Astrocyte (in vitro differentiated cells and primary cell): ENCODE measurements around the gene IGF1R. TPM values are rescaled to one million over a fixed set of nuclear protein-coding genes. Genes with fewer than 3 reads are reported as not detected.

Experiments
- DNase-seq: peaks from one replicate; pipeline ENCODE4 v3.0.0-alpha.2; 2010; ENCODE audit warnings: low read depth
- FAIRE-seq: peaks from 2 replicates; lab custom pipeline; 2011; peaks lifted over from hg19 to GRCh38; lab: Jason Lieb, UNC
- H2AFZ ChIP-seq: 2 replicates; pipeline ENCODE4 v1.6.0; 2012; ENCODE audit warnings: low read depth, low read length, inconsistent platforms
- H3K27ac ChIP-seq: 2 replicates; pipeline ENCODE4 v1.5.1; 2011; ENCODE audit warnings: low read depth, low read length, inconsistent platforms
- H3K27me3 ChIP-seq: 2 replicates; pipeline ENCODE4 v1.6.0; 2011; ENCODE audit warnings: low read length, inconsistent platforms; ENCODE audit not compliant: insufficient read depth
- H3K36me3 ChIP-seq: 2 replicates; pipeline ENCODE4 v1.5.1; 2011; ENCODE audit warnings: low read length, inconsistent platforms; ENCODE audit not compliant: insufficient read depth
- H3K4me1 ChIP-seq: 2 replicates; pipeline ENCODE4 v1.5.1; 2011; ENCODE audit warnings: low read length, inconsistent platforms; ENCODE audit not compliant: insufficient read depth
- H3K4me2 ChIP-seq: 2 replicates; pipeline ENCODE4 v1.6.0; 2012; ENCODE audit warnings: low read length, inconsistent platforms
- H3K4me3 ChIP-seq: 2 replicates; pipeline ENCODE4 v1.5.1; 2011; ENCODE audit warnings: low read depth, mild to moderate bottlenecking, low read length, inconsistent platforms; ENCODE audit not compliant: insufficient read depth
- H3K79me2 ChIP-seq: 2 replicates; pipeline ENCODE4 v1.6.0; 2012; ENCODE audit warnings: mild to moderate bottlenecking, low read length, inconsistent platforms; ENCODE audit not compliant: insufficient read depth
- H3K9ac ChIP-seq: 2 replicates; pipeline ENCODE4 v1.6.0; 2012; ENCODE audit warnings: mild to moderate bottlenecking, low read length, inconsistent platforms
- H3K9me3 ChIP-seq: 2 replicates; pipeline ENCODE4 v1.5.1; 2012; ENCODE audit warnings: low read depth, mild to moderate bottlenecking, low read length, inconsistent platforms; ENCODE audit not compliant: insufficient read depth
- H4K20me1 ChIP-seq: 2 replicates; pipeline ENCODE4 v1.6.0; 2012; ENCODE audit warnings: low read length, inconsistent platforms; ENCODE audit not compliant: insufficient read depth
- H3K27ac Mint-ChIP-seq: one replicate; pipeline ENCODE4 v1.8.0; 2021; ENCODE audit warnings: mild to moderate bottlenecking, mixed read lengths; ENCODE audit not compliant: unreplicated experiment
- H3K27me3 Mint-ChIP-seq: one replicate; pipeline ENCODE4 v1.8.0; 2021; ENCODE audit warnings: low read depth, mixed read lengths; ENCODE audit not compliant: unreplicated experiment
- H3K36me3 Mint-ChIP-seq: one replicate; pipeline ENCODE4 v1.8.0; 2021; ENCODE audit warnings: low read depth, mixed read lengths; ENCODE audit not compliant: unreplicated experiment
- H3K4me1 Mint-ChIP-seq: one replicate; pipeline ENCODE4 v1.8.0; 2021; ENCODE audit warnings: low read depth, mixed read lengths; ENCODE audit not compliant: unreplicated experiment
- H3K4me3 Mint-ChIP-seq: one replicate; pipeline ENCODE4 v1.8.0; 2021; ENCODE audit warnings: mild to moderate bottlenecking, moderate library complexity, mixed read lengths; ENCODE audit not compliant: unreplicated experiment
- H3K9me3 Mint-ChIP-seq: one replicate; pipeline ENCODE4 v1.8.0; 2021; ENCODE audit warnings: mild to moderate bottlenecking, mixed read lengths; ENCODE audit not compliant: unreplicated experiment
- CTCF ChIP-seq: IDR thresholded peaks from 2 replicates; pipeline ENCODE4 v1.5.1; 2011; ENCODE audit warnings: low read depth, mild to moderate bottlenecking, inconsistent platforms, low read length, moderate library complexity; ENCODE audit not compliant: insufficient read depth
- EZH2 ChIP-seq: IDR thresholded peaks from 2 replicates; pipeline ENCODE4 v1.6.1; 2012; ENCODE audit warnings: mild to moderate bottlenecking, low read length, inconsistent platforms; ENCODE audit not compliant: insufficient read depth
- total RNA-seq: library from RNA; stranded (reverse); gene quantifications from 2 replicates; pipeline ENCODE4 v1.2.1, GENCODE V29; 2021

The IGF1R gene
- total RNA-seq, 1 donor from 2014 or later = 270 TPM

GRCh38 chr15:98856532-98856907 lies 208.2 kb downstream of the IGF1R start:
- Mint-ChIP-seq H3K4me3 (no peak overlapping the region), H3K27ac (peak overlapping the region; percentile 70), H3K36me3 (no peaks in the 10 kb centered on the region), H3K9me3 (no peaks in the 10 kb centered on the region), H3K27me3 (no peaks in the 10 kb centered on the region), H3K4me1 (peaks cover 85% of the 10 kb centered on the region)
- no peak overlapping the region for H2AFZ ChIP-seq
- peak overlapping the region; percentile 48 for H3K9ac ChIP-seq
- TF ChIP-seq CTCF (no peak), EZH2 (no peak)
- peak overlapping the region; percentile 71 for H3K27ac ChIP-seq
- peak overlapping the region; percentile 69 for H3K4me2 ChIP-seq
- H3K36me3 ChIP-seq = no peaks in the 10 kb centered on the region
- H3K9me3 ChIP-seq = no peaks in the 10 kb centered on the region
- no peaks in the 10 kb centered on the region for H3K27me3 ChIP-seq
- H3K4me3 ChIP-seq = no peak overlapping the region
- H4K20me1 ChIP-seq = peaks cover 12% of the 10 kb centered on the region
- peak; percentile 91 for DNase-seq
- H3K4me1 ChIP-seq = peaks cover 60% of the 10 kb centered on the region
- FAIRE-seq = peak; percentile 45
- peaks cover 92% of the 10 kb centered on the region for H3K79me2 ChIP-seq

DNA sequence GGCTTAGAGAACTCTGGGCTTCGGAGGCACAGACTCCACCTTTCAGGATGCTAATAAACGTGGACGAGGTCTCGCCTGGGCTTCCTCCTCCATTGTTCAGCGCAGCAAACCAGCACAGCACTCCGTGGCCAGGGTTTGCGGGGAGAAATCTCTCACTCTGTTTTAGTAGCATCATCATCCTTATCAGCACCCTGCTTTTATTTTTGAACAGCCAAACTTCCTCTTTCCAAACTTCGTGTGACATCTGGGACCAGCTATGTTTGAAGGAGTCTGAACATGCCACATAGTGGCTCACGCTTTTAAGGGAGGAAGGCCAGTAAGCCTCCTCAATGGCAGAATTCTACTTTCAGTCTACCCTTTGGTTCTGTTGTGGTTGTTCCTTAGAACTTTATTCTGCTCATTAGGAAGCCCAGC lies 210.3 kb downstream of the IGF1R start:
- DNase-seq (no peak), FAIRE-seq (no peak)
- peaks cover 93% of the 10 kb centered on the region for H3K79me2 ChIP-seq
- peak overlapping the region; percentile 49 for H3K4me2 ChIP-seq
- H3K4me1 ChIP-seq = peaks cover 43% of the 10 kb centered on the region
- Mint-ChIP-seq H3K4me3 (peak overlapping the region; percentile 24), H3K9me3 (no peaks in the 10 kb centered on the region), H3K27me3 (no peaks in the 10 kb centered on the region), H3K27ac (peak overlapping the region; percentile 84), H3K36me3 (no peaks in the 10 kb centered on the region), H3K4me1 (peaks cover 77% of the 10 kb centered on the region)
- H3K36me3 ChIP-seq = no peaks in the 10 kb centered on the region
- H3K4me3 ChIP-seq = no peak overlapping the region
- no peaks in the 10 kb centered on the region for H3K9me3 ChIP-seq
- H4K20me1 ChIP-seq = no peaks in the 10 kb centered on the region
- H3K27ac ChIP-seq = peak overlapping the region; percentile 18
- TF ChIP-seq CTCF = no peak
- TF ChIP-seq EZH2 = no peak
- H3K9ac ChIP-seq = peak overlapping the region; percentile 44
- H2AFZ ChIP-seq = peak overlapping the region; percentile 26
- H3K27me3 ChIP-seq = no peaks in the 10 kb centered on the region

- Mint-ChIP-seq H3K4me3 (no peak overlapping the region), H3K27ac (peak overlapping the region; percentile 84), H3K9me3 (no peaks in the 10 kb centered on the region), H3K36me3 (no peaks in the 10 kb centered on the region), H3K27me3 (no peaks in the 10 kb centered on the region), H3K4me1 (peaks cover 73% of the 10 kb centered on the region)
- H3K27ac ChIP-seq = no peak overlapping the region
- DNase-seq (no peak), FAIRE-seq (no peak)
- TF ChIP-seq EZH2 (no peak), CTCF (no peak)
- no peaks in the 10 kb centered on the region for H3K27me3 ChIP-seq
- H4K20me1 ChIP-seq = no peaks in the 10 kb centered on the region
- H3K79me2 ChIP-seq = peaks cover 93% of the 10 kb centered on the region
- no peak overlapping the region for H3K4me2 ChIP-seq
- H3K4me3 ChIP-seq = no peak overlapping the region
- H3K36me3 ChIP-seq = no peaks in the 10 kb centered on the region
- H3K9ac ChIP-seq = no peak overlapping the region
- H3K4me1 ChIP-seq = peaks cover 38% of the 10 kb centered on the region
- no peaks in the 10 kb centered on the region for H3K9me3 ChIP-seq
- H2AFZ ChIP-seq = no peak overlapping the region
Observed at GRCh38 chr15:98859149-98859548, 210.8 kb downstream of the IGF1R start.
